H9 (cell line): ENCODE measurements around the gene CLEC2D. TPM values are rescaled to one million over a fixed set of nuclear protein-coding genes. Genes with fewer than 3 reads are reported as not detected.

ENCODE experiments used
- DNase-seq: peaks from one replicate; pipeline ENCODE4 v3.0.0-alpha.2; 2017
- H2AFZ ChIP-seq: one replicate; pipeline ENCODE4 v1.6.1; 2013; ENCODE audit warnings: mild to moderate bottlenecking, low read length, control low read depth, moderate library complexity
- H2AK5ac ChIP-seq: 2 replicates; pipeline ENCODE4 v1.6.1; 2013; ENCODE audit warnings: low read length, control low read depth, mixed read lengths; ENCODE audit not compliant: insufficient read length
- H2BK120ac ChIP-seq: one replicate; pipeline ENCODE4 v1.6.1; 2013; ENCODE audit warnings: low read depth, mild to moderate bottlenecking, low read length, control low read depth, inconsistent platforms; ENCODE audit not compliant: poor library complexity, severe bottlenecking
- H2BK12ac ChIP-seq: 2 replicates; pipeline ENCODE4 v1.6.1; 2013; ENCODE audit warnings: low read length, control low read depth, mixed read lengths, low read depth; ENCODE audit not compliant: insufficient read length
- H2BK15ac ChIP-seq: 2 replicates; pipeline ENCODE4 v1.6.1; 2013; ENCODE audit warnings: low read depth, low read length, control low read depth
- H2BK20ac ChIP-seq: one replicate; pipeline ENCODE4 v1.6.1; 2013; ENCODE audit warnings: low read depth, mild to moderate bottlenecking, low read length, control low read depth, inconsistent platforms; ENCODE audit not compliant: poor library complexity, severe bottlenecking
- H2BK5ac ChIP-seq: 2 replicates; pipeline ENCODE4 v1.6.1; 2013; ENCODE audit warnings: low read length, control low read depth, mixed read lengths; ENCODE audit not compliant: insufficient read length
- H3K14ac ChIP-seq: 2 replicates; pipeline ENCODE4 v1.6.1; 2013; ENCODE audit warnings: low read length, control low read depth; ENCODE audit not compliant: insufficient read depth
- H3K18ac ChIP-seq: 2 replicates; pipeline ENCODE4 v1.6.1; 2013; ENCODE audit warnings: low read depth, mild to moderate bottlenecking, mixed read lengths, low read length, control low read depth; ENCODE audit not compliant: insufficient read length
- H3K23ac ChIP-seq: 2 replicates; pipeline ENCODE4 v1.6.1; 2013; ENCODE audit warnings: low read length, control low read depth, mixed read lengths, low read depth; ENCODE audit not compliant: insufficient read length
- H3K23me2 ChIP-seq: 2 replicates; pipeline ENCODE4 v1.6.1; 2013; ENCODE audit warnings: low read depth, mild to moderate bottlenecking, mixed read lengths, low read length, control low read depth; ENCODE audit not compliant: insufficient read length, poor library complexity, severe bottlenecking
- H3K27ac ChIP-seq: 2 replicates; pipeline ENCODE4 v1.5.1; 2013; ENCODE audit warnings: low read length, control low read depth, mixed read lengths, low read depth; ENCODE audit not compliant: insufficient read length
- H3K27me3 ChIP-seq: 2 replicates; pipeline ENCODE4 v1.6.1; 2013; ENCODE audit warnings: low read length, control low read depth, inconsistent platforms; ENCODE audit not compliant: insufficient read depth
- H3K4ac ChIP-seq: 2 replicates; pipeline ENCODE4 v1.6.1; 2013; ENCODE audit warnings: low read depth, mild to moderate bottlenecking, control low read depth, inconsistent platforms, low read length, moderate library complexity
- H3K4me1 ChIP-seq: 2 replicates; pipeline ENCODE4 v1.6.1; 2013; ENCODE audit warnings: low read length, control low read depth, inconsistent platforms; ENCODE audit not compliant: insufficient read depth
- H3K4me2 ChIP-seq: 2 replicates; pipeline ENCODE4 v1.6.1; 2013; ENCODE audit warnings: low read length, control low read depth, mixed read lengths; ENCODE audit not compliant: insufficient read length, insufficient read depth
- H3K56ac ChIP-seq: 2 replicates; pipeline ENCODE4 v1.6.1; 2013; ENCODE audit warnings: low read depth, mild to moderate bottlenecking, mixed read lengths, low read length, control low read depth; ENCODE audit not compliant: insufficient read length
- H3K79me1 ChIP-seq: 2 replicates; pipeline ENCODE4 v1.6.1; 2013; ENCODE audit warnings: low read depth, mild to moderate bottlenecking, moderate library complexity, low read length, control low read depth, inconsistent platforms; ENCODE audit not compliant: insufficient read depth, poor library complexity, severe bottlenecking
- H3K79me2 ChIP-seq: 2 replicates; pipeline ENCODE4 v1.6.1; 2013; ENCODE audit warnings: low read length, control low read depth, inconsistent platforms; ENCODE audit not compliant: insufficient read depth
- H3K9ac ChIP-seq: 2 replicates; pipeline ENCODE4 v1.6.1; 2013; ENCODE audit warnings: low read length, control low read depth, mixed read lengths; ENCODE audit not compliant: insufficient read length; ENCODE audit errors: extremely low read depth
- H3K9me3 ChIP-seq: one replicate; pipeline ENCODE4 v1.6.1; 2013; ENCODE audit warnings: low read depth, low read length, inconsistent platforms; ENCODE audit not compliant: control insufficient read depth
- H3T11ph ChIP-seq: one replicate; pipeline ENCODE4 v1.6.1; 2013; ENCODE audit warnings: mild to moderate bottlenecking, low read length, control low read depth, inconsistent platforms
- H4K20me1 ChIP-seq: one replicate; pipeline ENCODE4 v1.6.1; 2013; ENCODE audit not compliant: control insufficient read depth, insufficient read length, insufficient read depth
- H4K5ac ChIP-seq: 2 replicates; pipeline ENCODE4 v1.6.1; 2013; ENCODE audit warnings: low read depth, mild to moderate bottlenecking, mixed read lengths, low read length, control low read depth; ENCODE audit not compliant: insufficient read length
- H4K8ac ChIP-seq: replicated peaks from 2 replicates; pipeline ENCODE4 v1.6.1; 2013; ENCODE audit warnings: low read length, control low read depth, mixed read lengths, low read depth; ENCODE audit not compliant: insufficient read length
- H4K91ac ChIP-seq: 2 replicates; pipeline ENCODE4 v1.6.1; 2013; ENCODE audit warnings: low read depth, mild to moderate bottlenecking, moderate library complexity, mixed read lengths, low read length, control low read depth; ENCODE audit not compliant: insufficient read length
- H3K27ac Mint-ChIP-seq, 3 experiments: 2 replicates in 2 of 3; 3 replicates in 1 of 3; pipeline ENCODE4 v1.8.0; 2020 to 2021; ENCODE audit warnings: mixed read lengths in 3 of 3, mild to moderate bottlenecking in 1 of 3, moderate library complexity in 1 of 3
- H3K27me3 Mint-ChIP-seq: 2 replicates; pipeline ENCODE4 v1.8.0; 2021; ENCODE audit warnings: low read depth, mild to moderate bottlenecking, moderate library complexity, mixed read lengths
- H3K36me3 Mint-ChIP-seq, 3 experiments: 2 replicates in 2 of 3; 3 replicates in 1 of 3; pipeline ENCODE4 v1.8.0; 2020 to 2021; ENCODE audit warnings: low read depth in 3 of 3, mixed read lengths in 3 of 3; ENCODE audit not compliant: insufficient read depth in 1 of 3
- H3K4me1 Mint-ChIP-seq, 2 experiments: 2 replicates each; pipeline ENCODE4 v1.8.0; 2020; ENCODE audit warnings: mixed read lengths in 2 of 2
- H3K4me3 Mint-ChIP-seq, 2 experiments: 2 replicates in 1 of 2; 3 replicates in 1 of 2; pipeline ENCODE4 v1.8.0; 2020 to 2021; ENCODE audit warnings: mild to moderate bottlenecking in 2 of 2, mixed read lengths in 2 of 2, moderate library complexity in 1 of 2
- H3K9me3 Mint-ChIP-seq, 2 experiments: 2 replicates in 1 of 2; 3 replicates in 1 of 2; pipeline ENCODE4 v1.8.0; 2020; ENCODE audit warnings: mild to moderate bottlenecking in 2 of 2, mixed read lengths in 2 of 2, moderate library complexity in 1 of 2
- CTCF ChIP-seq: fragments of 200-600 bp; sonication (generic); conservative IDR thresholded peaks from 3 replicates; pipeline ENCODE4 v1.8.0; 2021; ENCODE audit warnings: antibody characterized with exemption, mild to moderate bottlenecking
- total RNA-seq: library from RNA; stranded (reverse); gene quantifications from 2 replicates; pipeline ENCODE4 v1.2.1, GENCODE V29; 2021

The CLEC2D gene
- total RNA-seq, 1 experiment from 2014 or later = 2.1 TPM

DNA sequence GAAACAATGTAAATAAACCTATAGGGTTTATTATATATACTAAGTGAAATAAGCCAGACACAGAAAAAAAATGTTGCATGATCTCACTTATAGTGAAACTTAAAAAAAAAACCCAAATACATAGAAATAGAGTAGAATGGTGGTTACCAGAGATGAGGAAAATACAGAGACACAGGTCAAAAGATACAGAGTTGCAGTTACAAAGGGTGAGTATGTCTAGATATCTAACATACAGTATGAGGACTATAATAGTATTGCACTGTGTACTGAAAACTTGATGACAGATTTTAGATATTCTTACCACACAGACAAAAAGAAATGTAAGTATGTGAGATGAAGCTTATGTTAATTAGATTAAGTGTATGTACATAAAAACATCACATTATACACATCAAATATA, 28.1 kb downstream of the CLEC2D start:
- Histone ChIP-seq H4K20me1 (no peaks in the 10 kb centered on the region), H2BK5ac (no peak overlapping the region), H2BK20ac (no peak overlapping the region), H3K23me2 (no peaks in the 10 kb centered on the region), H3K27me3 (no peaks in the 10 kb centered on the region), H2AK5ac (no peak overlapping the region), H2BK15ac (no peak overlapping the region), H3K4ac (no peak overlapping the region), H3K79me2 (no peaks in the 10 kb centered on the region), H4K5ac (no peak overlapping the region), H3K23ac (no peak overlapping the region), H3K56ac (no peak overlapping the region), H2BK12ac (no peak overlapping the region), H2BK120ac (no peak overlapping the region), H3K27ac (no peak overlapping the region), H4K8ac (no peak overlapping the region), H3K4me1 (no peaks in the 10 kb centered on the region), H3K79me1 (no peaks in the 10 kb centered on the region), H3K14ac (no peak overlapping the region), H2AFZ (no peak overlapping the region), H3K4me2 (no peak overlapping the region), H3K9ac (no peak overlapping the region), H3K9me3 (peaks cover 5% of the 10 kb centered on the region), H3K18ac (no peak overlapping the region), H4K91ac (no peak overlapping the region), H3T11ph (no peak overlapping the region)
- no peak for DNase-seq
- H3K9me3 Mint-ChIP-seq = peaks cover 44 to 47% of the 10 kb centered on the region in 2 experiments
- H3K27ac Mint-ChIP-seq = no peak overlapping the region
- no peak overlapping the region for H3K4me3 Mint-ChIP-seq
- peaks cover 22 to 38% (median 37%) of the 10 kb centered on the region in 3 experiments for H3K36me3 Mint-ChIP-seq
- TF ChIP-seq CTCF = no peak
- H3K27me3 Mint-ChIP-seq = peaks cover 5% of the 10 kb centered on the region
- H3K4me1 Mint-ChIP-seq = no peaks in the 10 kb centered on the region
